Brain pericyte (primary cell): ENCODE results near the gene PCDHB14.
"Not testable (repeated sequence)": the region's sequence is repeated elsewhere in the genome, so short reads cannot be mapped to it uniquely, and the experiment has no call there.

Experiments used
- DNase-seq: peaks from one replicate; pipeline ENCODE4 v3.0.0-alpha.2; 2012; ENCODE audit warnings: low read depth, low spot score

The PCDHB14 gene

GRCh38 chr5:141223112-141223783, at the start of gene PCDHB14:
TSS of gene PCDHB14 (plus strand) at chr5:141223343. CDS start at chr5:141223506, 163 bp downstream.
- no peak for DNase-seq

- not testable (repeated sequence) for DNase-seq
These were observed 48.6 kb upstream of the PCDHB14 start for GRCh38 chr5:141174291-141175104.

GRCh38 chr5:141175933-141176332, 47.2 kb upstream of the PCDHB14 start:
- no peak for DNase-seq

- not testable (repeated sequence) for DNase-seq
These were observed 45.5 kb upstream of the PCDHB14 start, which contains the start of gene PCDHB8 for GRCh38 chr5:141177577-141178191. TSS of gene PCDHB8 (plus strand) at chr5:141177790. CDS start at chr5:141178035, 245 bp downstream.

- DNase-seq = not testable (repeated sequence)
These were observed 43.8 kb upstream of the PCDHB14 start for GRCh38 chr5:141179371-141179770.

- DNase-seq = not testable (repeated sequence)
These were observed 43.3 kb upstream of the PCDHB14 start for GRCh38 chr5:141179876-141180275.

- no peak for DNase-seq
These were observed 42.8 kb upstream of the PCDHB14 start for GRCh38 chr5:141180313-141180712.

GRCh38 chr5:141182248-141182647, 40.9 kb upstream of the PCDHB14 start, which contains the start of gene PCDHB16:
TSS of gene PCDHB16 (plus strand) at chr5:141182387. CDS start at chr5:141182560, 173 bp downstream.
- DNase-seq = no peak

GRCh38 chr5:141184117-141184855, 38.9 kb upstream of the PCDHB14 start:
- DNase-seq = not testable (repeated sequence)

- no peak for DNase-seq
These were observed 36.1 kb upstream of the PCDHB14 start, which contains the start of gene PCDHB9 for GRCh38 chr5:141186897-141187512. TSS of gene PCDHB9 (plus strand) at chr5:141187161. CDS start at chr5:141187319, 158 bp downstream.

- DNase-seq = not testable (repeated sequence)
These were observed 34.5 kb upstream of the PCDHB14 start for GRCh38 chr5:141188682-141189081.

- DNase-seq = not testable (repeated sequence)
These were observed 34.0 kb upstream of the PCDHB14 start for GRCh38 chr5:141189131-141189530.

- DNase-seq = no peak
These were observed 30.9 kb upstream of the PCDHB14 start, which contains the start of gene PCDHB10 for GRCh38 chr5:141192110-141192725. TSS of gene PCDHB10 (plus strand) at chr5:141192353. CDS start at chr5:141192553, 200 bp downstream.

- not testable (repeated sequence) for DNase-seq
These were observed 28.8 kb upstream of the PCDHB14 start for GRCh38 chr5:141194332-141194731.

GRCh38 chr5:141196363-141196762, 26.8 kb upstream of the PCDHB14 start:
- no peak for DNase-seq

- no peak for DNase-seq
These were observed 23.5 kb upstream of the PCDHB14 start, which contains the start of gene PCDHB11 for GRCh38 chr5:141199359-141200235. TSS of gene PCDHB11 (plus strand) at chr5:141199627. CDS start at chr5:141199775, 148 bp downstream.

GRCh38 chr5:141201126-141201525, 22.0 kb upstream of the PCDHB14 start:
- not testable (repeated sequence) for DNase-seq

- DNase-seq = not testable (repeated sequence)
These were observed 21.5 kb upstream of the PCDHB14 start for GRCh38 chr5:141201646-141202045.

- DNase-seq = no peak
These were observed 14.7 kb upstream of the PCDHB14 start, which contains the start of gene PCDHB12 for GRCh38 chr5:141208478-141208877. TSS of gene PCDHB12 (plus strand) at chr5:141208719. CDS start at chr5:141208908, 189 bp downstream.
